GM19238 (cell line): ENCODE results near the gene RITA1.
"Not testable (repeated sequence)": the region's sequence is repeated elsewhere in the genome, so short reads cannot be mapped to it uniquely, and the experiment has no call there.

ENCODE experiments used
- DNase-seq: peaks from one replicate; pipeline ENCODE4 v3.0.0; 2011; ENCODE audit warnings: low spot score; ENCODE audit not compliant: insufficient read length

Gene RITA1

GRCh38 chr12:113185180-113186032 is at the start of gene RITA1, which contains the start of gene DDX54:
Gene RITA1 (plus strand): TSS chr12:113185721. CDS start chr12:113186747, 1,026 bp downstream.
Gene DDX54 (minus strand): TSS chr12:113185478. CDS start chr12:113185451, 27 bp downstream.
- DNase-seq, result peak; percentile 72

GRCh38 chr12:113136128-113136989 is 49.2 kb upstream of the RITA1 start:
- no peak for DNase-seq

GRCh38 chr12:113136990-113137511 is 48.5 kb upstream of the RITA1 start:
- no peak for DNase-seq

GRCh38 chr12:113137861-113138783 is 47.4 kb upstream of the RITA1 start:
- DNase-seq, result no peak

GRCh38 chr12:113138826-113139225 is 46.7 kb upstream of the RITA1 start:
- DNase-seq, result no peak

GRCh38 chr12:113140706-113141105 is 44.8 kb upstream of the RITA1 start:
- no peak for DNase-seq

- not testable (repeated sequence) for DNase-seq
Observed at GRCh38 chr12:113141716-113142115, 43.8 kb upstream of the RITA1 start.

- no peak for DNase-seq
Observed at GRCh38 chr12:113142173-113142885, 43.2 kb upstream of the RITA1 start.

- no peak for DNase-seq
Observed at GRCh38 chr12:113142886-113143332, 42.6 kb upstream of the RITA1 start.

- DNase-seq, result no peak
Observed at GRCh38 chr12:113143959-113144358, 41.6 kb upstream of the RITA1 start.

- no peak for DNase-seq
Observed at GRCh38 chr12:113144806-113145205, 40.7 kb upstream of the RITA1 start.

- DNase-seq, result no peak
Observed at GRCh38 chr12:113145720-113146551, 39.6 kb upstream of the RITA1 start.

GRCh38 chr12:113146999-113147398 is 38.5 kb upstream of the RITA1 start:
- DNase-seq, result no peak

- no peak for DNase-seq
Observed at GRCh38 chr12:113149361-113150150, 36.0 kb upstream of the RITA1 start, which contains the start of gene CFAP73. Gene CFAP73 (plus strand): TSS chr12:113149724. CDS start chr12:113149858, 134 bp downstream.

GRCh38 chr12:113151655-113152054 is 33.9 kb upstream of the RITA1 start:
- DNase-seq, result no peak

GRCh38 chr12:113152196-113152834 is 33.2 kb upstream of the RITA1 start:
- no peak for DNase-seq
